ENCODE measurements around the gene MILR1. TPM values are rescaled to one million over a fixed set of nuclear protein-coding genes. Genes with fewer than 3 reads are reported as not detected.
A peak's percentile ranks its signal among the peaks of the same experiment; 100 is the strongest.

The MILR1 gene
- total RNA-seq, 4 donors from 2014 or later, result 2.3 to 14.6 (median 6.8) TPM; not detected in 1

GRCh38 chr17:64496348-64496785 lies 47.5 kb downstream of the MILR1 start:
- Histone ChIP-seq H3K4me3 (replicated peaks in 1 of 3) (peak overlapping the region; percentile 41 to 56 (median 50)), H3K27ac (peak overlapping the region in 2 of 3 donors; percentile 26 to 76), H3K36me3 (peaks cover 46% of the 10 kb centered on the region in 2 donors), H3K4me1 (peaks cover 10 to 35% of the 10 kb centered on the region in 2 donors), H3K9me3 (no peaks in the 10 kb centered on the region), H3K27me3 (no peaks in the 10 kb centered on the region)
- TF ChIP-seq POLR2A (IDR thresholded peaks at IDR 0.05), result no peak
- no peak for TF ChIP-seq CTCF (IDR thresholded peaks at IDR 0.05)
- intact Hi-C loops (cut with DNase I), result loop anchor here (10.0 kb wide), 1 partner anchor 192 kb away; no protein-coding TSS in a partner anchor
- WGBS, 2 donors, result 1 to 4% methylated on average over 18 to 20 of the region's 20 CpGs
- DNase-seq, result no peak

DNA sequence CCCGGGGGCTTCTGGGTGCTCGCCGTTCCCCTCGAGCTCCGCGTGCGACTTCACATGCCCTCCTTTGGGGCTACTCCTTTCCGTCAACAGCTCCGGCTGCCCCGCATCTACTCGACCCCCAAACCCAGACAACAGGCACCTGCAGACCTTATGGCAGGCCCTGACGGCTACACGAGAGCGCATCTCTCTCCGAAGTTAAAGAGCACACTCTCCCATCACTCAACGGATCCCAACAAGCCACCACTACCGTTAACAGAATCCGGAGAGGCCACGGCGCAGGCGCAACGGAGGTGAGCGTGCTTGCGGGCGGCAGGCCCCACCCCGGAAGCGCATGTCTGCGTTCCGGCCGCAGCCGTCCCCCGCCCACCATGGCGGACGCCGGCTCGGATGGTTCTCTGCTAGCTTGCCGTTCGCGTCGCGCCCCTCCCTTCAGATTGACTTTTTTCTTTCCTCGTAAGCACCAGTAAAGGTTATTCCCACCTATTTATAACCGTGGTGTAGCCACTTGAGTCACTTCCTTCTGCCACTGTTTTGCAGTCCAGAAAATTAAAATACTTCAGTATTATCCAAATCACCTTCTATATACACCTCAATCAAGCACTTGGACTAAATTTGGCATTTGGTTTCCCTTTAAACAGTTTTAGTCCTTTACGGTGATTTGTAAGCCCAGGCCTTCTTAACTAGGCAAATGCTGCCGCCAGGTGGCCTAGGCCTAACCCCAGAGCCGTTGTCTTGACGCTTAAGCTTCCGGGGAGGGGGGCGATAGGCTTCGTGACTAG lies 48.1 kb downstream of the MILR1 start, which contains the start of gene POLG2:
TSS of gene POLG2 (minus strand) at position 269 of the 779 bp plus-strand sequence. CDS start at position 183, 86 bp downstream.
- peaks cover 10 to 40% of the 10 kb centered on the region in 2 donors for H3K4me1 ChIP-seq
- WGBS, 2 donors, result 1 to 2% methylated on average over 23 to 50 of the region's 50 CpGs
- TF ChIP-seq POLR2A (IDR thresholded peaks at IDR 0.05) (peak in 1 of 2 donors; percentile 56), CTCF (IDR thresholded peaks at IDR 0.05) (peak in 4 of 6 experiments; percentile 31 to 43 (median 34))
- no peaks in the 10 kb centered on the region for H3K9me3 ChIP-seq
- intact Hi-C loops (cut with DNase I), result loop anchor here (10.0 kb wide), 1 partner anchor 192 kb away; no protein-coding TSS in a partner anchor
- peak; percentile 93 for DNase-seq
- H3K36me3 ChIP-seq, result peaks cover 48 to 50% of the 10 kb centered on the region in 2 donors
- no peaks in the 10 kb centered on the region for H3K27me3 ChIP-seq
- H3K4me3 ChIP-seq (replicated peaks in 1 of 3), result peak within 1 kb of the TSS; percentile 41 to 56 (median 50)
- peak within 1 kb of the TSS in 2 of 3 donors; percentile 26 to 76 for H3K27ac ChIP-seq

- peaks cover 10 to 46% of the 10 kb centered on the region in 2 donors for H3K4me1 ChIP-seq
- intact Hi-C loops (cut with DNase I), result loop anchor here (10.0 kb wide), 1 partner anchor 193 kb away; no protein-coding TSS in a partner anchor
These were observed 48.7 kb downstream of the MILR1 start for GRCh38 chr17:64497565-64498035.

GRCh38 chr17:64498308-64499203 lies 49.6 kb downstream of the MILR1 start:
- H3K27ac ChIP-seq, result no peak overlapping the region

More at GRCh38 chr17:64497565-64498035, 48.7 kb downstream of the MILR1 start:
- H3K27me3 ChIP-seq, result no peaks in the 10 kb centered on the region
- H3K36me3 ChIP-seq, result peaks cover 48 to 54% of the 10 kb centered on the region in 2 donors
- H3K4me3 ChIP-seq (replicated peaks in 1 of 3), result peak overlapping the region in 2 of 3 donors; percentile 41 to 56
- WGBS, 2 donors, result 61 to 70% methylated on average over 4 of the region's 4 CpGs
- no peak for DNase-seq
- TF ChIP-seq POLR2A (IDR thresholded peaks at IDR 0.05), result no peak
- TF ChIP-seq CTCF (IDR thresholded peaks at IDR 0.05), result no peak
- H3K27ac ChIP-seq, result peak overlapping the region in 2 of 3 donors; percentile 26 to 76
- no peaks in the 10 kb centered on the region for H3K9me3 ChIP-seq

More at GRCh38 chr17:64498308-64499203, 49.6 kb downstream of the MILR1 start:
- WGBS, 2 donors, result 77 to 78% methylated on average over 7 of the region's 7 CpGs
- TF ChIP-seq CTCF (IDR thresholded peaks at IDR 0.05), result no peak
- no peak for TF ChIP-seq POLR2A (IDR thresholded peaks at IDR 0.05)
- intact Hi-C loops (cut with DNase I), result loop anchor here (10.0 kb wide), 1 partner anchor 194 kb away; no protein-coding TSS in a partner anchor
- Histone ChIP-seq H3K9me3 (no peaks in the 10 kb centered on the region), H3K4me1 (peaks cover 10 to 55% of the 10 kb centered on the region in 2 donors), H3K27me3 (no peaks in the 10 kb centered on the region), H3K36me3 (peaks cover 53 to 59% of the 10 kb centered on the region in 2 donors), H3K4me3 (replicated peaks in 1 of 3) (no peak overlapping the region)
- DNase-seq, result no peak

Measured in thyroid gland (tissue), 4 donors.